Astrocyte (in vitro differentiated cells and primary cell): Measurements from ENCODE around the gene TCF7.

Experiments
- EZH2 ChIP-seq: IDR thresholded peaks from 2 replicates; pipeline ENCODE4 v1.6.1; 2012; ENCODE audit warnings: mild to moderate bottlenecking, low read length, inconsistent platforms; ENCODE audit not compliant: insufficient read depth
- TF ChIP-seq, protein P1 (sequence below): IDR thresholded peaks from 2 replicates; pipeline ENCODE4 v1.5.1; 2011; ENCODE audit warnings: low read depth, mild to moderate bottlenecking, inconsistent platforms, low read length, moderate library complexity; ENCODE audit not compliant: insufficient read depth

DNA sequence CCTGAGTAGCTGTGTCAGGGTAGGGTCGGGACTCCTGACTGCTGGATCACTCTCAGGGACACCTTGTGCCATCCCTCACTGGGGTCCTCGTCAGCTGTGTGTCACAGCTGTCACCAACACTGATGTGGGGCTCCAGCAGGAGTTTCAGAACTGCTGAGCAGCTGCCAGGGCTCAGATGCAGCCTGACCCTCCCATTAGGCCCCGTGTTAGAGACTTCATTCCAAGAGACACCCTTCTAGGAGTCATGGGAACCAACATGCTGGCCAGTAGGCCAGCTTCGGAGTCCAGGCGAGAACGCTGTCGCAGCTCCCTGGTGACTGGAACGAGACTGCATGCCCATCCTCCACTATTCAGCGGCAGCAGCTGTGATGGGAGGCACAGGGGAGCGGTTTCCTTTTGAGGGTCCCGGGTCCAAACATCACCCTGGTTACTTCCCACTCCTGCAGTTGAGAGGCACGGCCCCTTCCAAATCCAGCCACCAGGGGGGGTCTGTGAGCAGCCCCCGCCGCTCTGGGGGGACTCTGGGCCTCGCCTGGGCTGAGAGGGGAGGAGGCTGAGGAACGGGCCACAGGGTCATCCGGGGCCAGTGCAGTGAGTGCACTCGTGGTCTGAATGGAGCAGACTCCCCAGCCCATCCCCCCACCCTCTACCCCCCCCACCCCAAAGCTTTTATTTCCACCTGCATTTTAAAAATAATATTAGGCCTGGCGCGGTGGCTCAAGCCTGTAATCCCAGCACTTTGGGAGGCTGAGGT is 12.6 kb upstream of the TCF7 start:
- no peak for TF ChIP-seq EZH2
- TF ChIP-seq, protein P1, sequence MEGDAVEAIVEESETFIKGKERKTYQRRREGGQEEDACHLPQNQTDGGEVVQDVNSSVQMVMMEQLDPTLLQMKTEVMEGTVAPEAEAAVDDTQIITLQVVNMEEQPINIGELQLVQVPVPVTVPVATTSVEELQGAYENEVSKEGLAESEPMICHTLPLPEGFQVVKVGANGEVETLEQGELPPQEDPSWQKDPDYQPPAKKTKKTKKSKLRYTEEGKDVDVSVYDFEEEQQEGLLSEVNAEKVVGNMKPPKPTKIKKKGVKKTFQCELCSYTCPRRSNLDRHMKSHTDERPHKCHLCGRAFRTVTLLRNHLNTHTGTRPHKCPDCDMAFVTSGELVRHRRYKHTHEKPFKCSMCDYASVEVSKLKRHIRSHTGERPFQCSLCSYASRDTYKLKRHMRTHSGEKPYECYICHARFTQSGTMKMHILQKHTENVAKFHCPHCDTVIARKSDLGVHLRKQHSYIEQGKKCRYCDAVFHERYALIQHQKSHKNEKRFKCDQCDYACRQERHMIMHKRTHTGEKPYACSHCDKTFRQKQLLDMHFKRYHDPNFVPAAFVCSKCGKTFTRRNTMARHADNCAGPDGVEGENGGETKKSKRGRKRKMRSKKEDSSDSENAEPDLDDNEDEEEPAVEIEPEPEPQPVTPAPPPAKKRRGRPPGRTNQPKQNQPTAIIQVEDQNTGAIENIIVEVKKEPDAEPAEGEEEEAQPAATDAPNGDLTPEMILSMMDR = peak; percentile 56
